Right atrium auricular region (tissue), 2 donors: Measurements from ENCODE around the gene MAP1B. TPM values are rescaled to one million over a fixed set of nuclear protein-coding genes. Genes with fewer than 3 reads are reported as not detected.

ENCODE experiments used
- DNase-seq: peaks from one replicate; pipeline ENCODE4 v3.0.0-alpha.2; 2019; ENCODE audit warnings: low spot score
- H3K27ac ChIP-seq, 2 donors: fragments of 200-600 bp; sonication (generic); 1 replicate in 1 of 2; 2 replicates in 1 of 2; pipeline ENCODE4 v1.5.1; 2016 to 2019
- H3K27me3 ChIP-seq, 2 donors: fragments of 200-600 bp; sonication (generic); one replicate each; pipeline versions ENCODE4 v1.5.1 to v1.6.0; 2017 to 2019
- H3K36me3 ChIP-seq: fragments of 200-600 bp; sonication (generic); one replicate; pipeline ENCODE4 v1.5.1; 2016
- H3K4me1 ChIP-seq, 2 donors: fragments of 200-600 bp; sonication (generic); one replicate each; pipeline versions ENCODE4 v1.5.1 to v1.6.0; 2017 to 2019
- H3K4me3 ChIP-seq, 2 donors: fragments of 200-600 bp; sonication (generic); 1 replicate in 1 of 2; 2 replicates in 1 of 2; pipeline ENCODE4 v1.5.1; 2017 to 2019; ENCODE audit warnings: mild to moderate bottlenecking in 1 of 2, moderate library complexity in 1 of 2
- H3K9me3 ChIP-seq, 2 donors: fragments of 200-600 bp; sonication (generic); one replicate each; pipeline ENCODE4 v1.5.1; 2019
- CTCF ChIP-seq, 2 donors: fragments of 200-600 bp; sonication (generic); IDR thresholded peaks; one replicate each; pipeline ENCODE4 v1.5.1; 2019; ENCODE audit warnings: antibody characterized with exemption in 2 of 2
- total RNA-seq, 2 donors: library from RNA; depleted of rRNA; stranded (reverse); fragments of >200 nt; gene quantifications; one replicate each; pipeline ENCODE4 v1.1.0, GENCODE V29; 2016

Gene MAP1B
- total RNA-seq, 2 donors from 2014 or later: 203 to 558 TPM

GRCh38 chr5:72212171-72212570 lies 104.9 kb downstream of the MAP1B start:
- Histone ChIP-seq H3K27ac (no peak overlapping the region), H3K4me3 (no peak overlapping the region), H3K9me3 (no peaks in the 10 kb centered on the region), H3K36me3 (peaks cover 11% of the 10 kb centered on the region), H3K4me1 (peaks cover 0 to 24% of the 10 kb centered on the region in 2 donors), H3K27me3 (no peaks in the 10 kb centered on the region)
- DNase-seq: no peak
- no peak for TF ChIP-seq CTCF (IDR thresholded peaks at IDR 0.05)

- Histone ChIP-seq H3K27ac (peak overlapping the region in 1 of 2 donors; percentile 53), H3K4me3 (no peak overlapping the region), H3K9me3 (no peaks in the 10 kb centered on the region), H3K4me1 (peaks cover 0 to 24% of the 10 kb centered on the region in 2 donors), H3K36me3 (peaks cover 7% of the 10 kb centered on the region), H3K27me3 (no peaks in the 10 kb centered on the region)
- TF ChIP-seq CTCF (IDR thresholded peaks at IDR 0.05): no peak
- no peak for DNase-seq
Observed at GRCh38 chr5:72213482-72213881, 106.2 kb downstream of the MAP1B start.

- peak overlapping the region in 1 of 2 donors; percentile 53 for H3K27ac ChIP-seq
- no peak for TF ChIP-seq CTCF (IDR thresholded peaks at IDR 0.05)
- peaks cover 0 to 22% of the 10 kb centered on the region in 2 donors for H3K4me1 ChIP-seq
- H3K27me3 ChIP-seq: no peaks in the 10 kb centered on the region
- no peak overlapping the region for H3K4me3 ChIP-seq
- H3K9me3 ChIP-seq: no peaks in the 10 kb centered on the region
- H3K36me3 ChIP-seq: peaks cover 7% of the 10 kb centered on the region
- DNase-seq: no peak
Observed at GRCh38 chr5:72214168-72214567, 106.9 kb downstream of the MAP1B start.

- Histone ChIP-seq H3K4me1 (no peaks in the 10 kb centered on the region), H3K36me3 (peaks cover 22% of the 10 kb centered on the region), H3K9me3 (no peaks in the 10 kb centered on the region), H3K27ac (no peak overlapping the region), H3K27me3 (no peaks in the 10 kb centered on the region), H3K4me3 (no peak overlapping the region)
- DNase-seq: no peak
- no peak for TF ChIP-seq CTCF (IDR thresholded peaks at IDR 0.05)
Observed at GRCh38 chr5:72216756-72217155, 109.5 kb downstream of the MAP1B start.

- H3K36me3 ChIP-seq: peaks cover 54% of the 10 kb centered on the region
- H3K27ac ChIP-seq: no peak overlapping the region
- DNase-seq: no peak
Observed at GRCh38 chr5:72221099-72221498, 113.8 kb downstream of the MAP1B start.

More at GRCh38 chr5:72221099-72221498, 113.8 kb downstream of the MAP1B start:
- no peak for TF ChIP-seq CTCF (IDR thresholded peaks at IDR 0.05)
- no peaks in the 10 kb centered on the region for H3K9me3 ChIP-seq
- peaks cover 0 to 12% of the 10 kb centered on the region in 2 donors for H3K4me1 ChIP-seq
- H3K4me3 ChIP-seq: no peak overlapping the region
- no peaks in the 10 kb centered on the region for H3K27me3 ChIP-seq
